Measurements from ENCODE around the gene SELPLG.

GRCh38 chr12:108663324-108664015 is 29.8 kb upstream of the SELPLG start:
- TF ChIP-seq POLR2A (IDR thresholded peaks at IDR 0.05) = no peak
- TF ChIP-seq CTCF (IDR thresholded peaks at IDR 0.05) = no peak
- TF ChIP-seq POLR2AphosphoS5 (IDR thresholded peaks at IDR 0.05) = no peak
